Measurements from ENCODE around the gene RPS6KA1. TPM values are rescaled to one million over a fixed set of nuclear protein-coding genes. Genes with fewer than 3 reads are reported as not detected.

RPS6KA1 gene
- total and polyA plus RNA-seq, 2 of the 13 experiments (the other 11 are each of a cell fraction or from before 2014, with no cell fraction given): 19.6 to 24.2 TPM

DNA sequence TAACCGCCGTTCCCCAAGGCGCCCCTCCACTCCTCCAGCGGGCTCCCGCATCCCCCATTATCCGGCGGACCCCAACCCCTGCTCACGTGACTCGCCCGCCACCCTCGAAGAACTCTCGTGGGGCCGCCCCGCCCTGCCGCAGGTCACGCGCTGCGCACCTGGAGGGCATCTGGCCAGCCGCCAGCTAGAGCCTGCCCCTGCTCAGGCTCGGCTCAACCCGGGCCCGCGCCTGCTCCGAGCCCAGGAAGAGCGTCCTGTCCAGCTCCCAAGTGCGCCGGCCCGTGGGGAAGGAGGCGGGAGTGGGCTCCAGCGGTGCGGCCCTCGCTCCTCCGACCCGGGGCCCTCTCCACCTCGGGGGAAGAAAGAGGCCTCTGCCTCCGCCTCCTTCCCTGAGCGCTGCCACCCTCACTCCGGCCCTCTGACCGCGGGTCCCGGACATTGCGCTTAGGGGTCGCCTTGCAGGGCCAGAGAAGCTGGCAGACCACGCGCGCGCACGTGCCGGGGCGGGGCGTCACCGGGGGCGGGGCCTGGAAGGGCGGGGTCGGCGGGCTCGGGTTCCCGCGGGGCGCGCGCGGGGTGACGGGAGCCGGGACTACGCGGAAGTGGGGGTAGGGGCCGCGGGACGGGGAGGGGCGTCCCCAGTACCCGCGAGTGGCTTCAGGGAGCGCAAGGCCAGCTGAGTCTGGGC, 28.9 kb upstream of the RPS6KA1 start (continued):
- TF ChIP-seq TBP (CRISPR knock-in tag; IDR thresholded peaks at IDR 0.05) (no peak), PCBP2 (optimal IDR thresholded peaks at IDR 0.05; ENCODE audit: low read depth, low read length, poor library complexity, severe bottlenecking) (no peak), ATRX (CRISPR knock-in tag; IDR thresholded peaks at IDR 0.05; ENCODE audit: borderline replicate concordance) (no peak), KAT7 (CRISPR knock-in tag; IDR thresholded peaks at IDR 0.05; ENCODE audit: borderline replicate concordance) (no peak), ZNF850 (CRISPR knock-in tag; conservative IDR thresholded peaks at IDR 0.05) (0 out of 2 replicates have a peak, but pooled peaks have one; percentile 78), STAT5B (CRISPR knock-in tag; IDR thresholded peaks at IDR 0.05) (no peak), ZNF260 (CRISPR knock-in tag; IDR thresholded peaks at IDR 0.05; ENCODE audit: borderline replicate concordance, low read depth) (no peak), RBAK (CRISPR knock-in tag; IDR thresholded peaks at IDR 0.05) (no peak), NFKBIZ (CRISPR knock-in tag; IDR thresholded peaks at IDR 0.05) (no peak), ZZZ3 (CRISPR knock-in tag; IDR thresholded peaks at IDR 0.05; ENCODE audit: borderline replicate concordance) (peak; percentile 77; the same call in 1 of the 2 replicates), ZNF17 (CRISPR knock-in tag; IDR thresholded peaks at IDR 0.05) (no peak), ZNF282 (IDR thresholded peaks at IDR 0.05; ENCODE audit: partially characterized antibody) (no peak), ZFP62 (CRISPR knock-in tag; IDR thresholded peaks at IDR 0.05) (no peak), TRIM24 (CRISPR knock-in tag; IDR thresholded peaks at IDR 0.05) (no peak), ZNF652 (CRISPR knock-in tag; IDR thresholded peaks at IDR 0.05; ENCODE audit: borderline replicate concordance, low read depth) (no peak), ZNF782 (CRISPR knock-in tag; IDR thresholded peaks at IDR 0.05; ENCODE audit: borderline replicate concordance) (no peak), HIVEP1 (CRISPR knock-in tag; IDR thresholded peaks at IDR 0.05) (peak; percentile 76), SCMH1 (CRISPR knock-in tag; IDR thresholded peaks at IDR 0.05; ENCODE audit: borderline replicate concordance) (no peak), POLR2AphosphoS5 (IDR thresholded peaks at IDR 0.05; ENCODE audit: low read depth, low read length) (no peak; the same call in 1 of the 2 replicates)
- TF ChIP-seq, protein P1, sequence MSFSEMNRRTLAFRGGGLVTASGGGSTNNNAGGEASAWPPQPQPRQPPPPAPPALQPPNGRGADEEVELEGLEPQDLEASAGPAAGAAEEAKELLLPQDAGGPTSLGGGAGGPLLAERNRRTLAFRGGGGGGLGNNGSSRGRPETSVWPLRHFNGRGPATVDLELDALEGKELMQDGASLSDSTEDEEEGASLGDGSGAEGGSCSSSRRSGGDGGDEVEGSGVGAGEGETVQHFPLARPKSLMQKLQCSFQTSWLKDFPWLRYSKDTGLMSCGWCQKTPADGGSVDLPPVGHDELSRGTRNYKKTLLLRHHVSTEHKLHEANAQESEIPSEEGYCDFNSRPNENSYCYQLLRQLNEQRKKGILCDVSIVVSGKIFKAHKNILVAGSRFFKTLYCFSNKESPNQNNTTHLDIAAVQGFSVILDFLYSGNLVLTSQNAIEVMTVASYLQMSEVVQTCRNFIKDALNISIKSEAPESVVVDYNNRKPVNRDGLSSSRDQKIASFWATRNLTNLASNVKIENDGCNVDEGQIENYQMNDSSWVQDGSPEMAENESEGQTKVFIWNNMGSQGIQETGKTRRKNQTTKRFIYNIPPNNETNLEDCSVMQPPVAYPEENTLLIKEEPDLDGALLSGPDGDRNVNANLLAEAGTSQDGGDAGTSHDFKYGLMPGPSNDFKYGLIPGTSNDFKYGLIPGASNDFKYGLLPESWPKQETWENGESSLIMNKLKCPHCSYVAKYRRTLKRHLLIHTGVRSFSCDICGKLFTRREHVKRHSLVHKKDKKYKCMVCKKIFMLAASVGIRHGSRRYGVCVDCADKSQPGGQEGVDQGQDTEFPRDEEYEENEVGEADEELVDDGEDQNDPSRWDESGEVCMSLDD (CRISPR knock-in tag; IDR thresholded peaks at IDR 0.05; ENCODE audit: borderline replicate concordance): no peak
- TF ChIP-seq, protein P2, sequence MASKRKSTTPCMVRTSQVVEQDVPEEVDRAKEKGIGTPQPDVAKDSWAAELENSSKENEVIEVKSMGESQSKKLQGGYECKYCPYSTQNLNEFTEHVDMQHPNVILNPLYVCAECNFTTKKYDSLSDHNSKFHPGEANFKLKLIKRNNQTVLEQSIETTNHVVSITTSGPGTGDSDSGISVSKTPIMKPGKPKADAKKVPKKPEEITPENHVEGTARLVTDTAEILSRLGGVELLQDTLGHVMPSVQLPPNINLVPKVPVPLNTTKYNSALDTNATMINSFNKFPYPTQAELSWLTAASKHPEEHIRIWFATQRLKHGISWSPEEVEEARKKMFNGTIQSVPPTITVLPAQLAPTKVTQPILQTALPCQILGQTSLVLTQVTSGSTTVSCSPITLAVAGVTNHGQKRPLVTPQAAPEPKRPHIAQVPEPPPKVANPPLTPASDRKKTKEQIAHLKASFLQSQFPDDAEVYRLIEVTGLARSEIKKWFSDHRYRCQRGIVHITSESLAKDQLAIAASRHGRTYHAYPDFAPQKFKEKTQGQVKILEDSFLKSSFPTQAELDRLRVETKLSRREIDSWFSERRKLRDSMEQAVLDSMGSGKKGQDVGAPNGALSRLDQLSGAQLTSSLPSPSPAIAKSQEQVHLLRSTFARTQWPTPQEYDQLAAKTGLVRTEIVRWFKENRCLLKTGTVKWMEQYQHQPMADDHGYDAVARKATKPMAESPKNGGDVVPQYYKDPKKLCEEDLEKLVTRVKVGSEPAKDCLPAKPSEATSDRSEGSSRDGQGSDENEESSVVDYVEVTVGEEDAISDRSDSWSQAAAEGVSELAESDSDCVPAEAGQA (IDR thresholded peaks at IDR 0.05; ENCODE audit: low read depth): no peak; the same call in 1 of the 2 replicates
- TF ChIP-seq, protein P2 (CRISPR knock-in tag; IDR thresholded peaks at IDR 0.05; ENCODE audit: borderline replicate concordance): peak; percentile 36; the same call in 1 of the 2 replicates
